Measurements from ENCODE around the gene EPAS1. TPM values are rescaled to one million over a fixed set of nuclear protein-coding genes. Genes with fewer than 3 reads are reported as not detected.
A peak's percentile ranks its signal among the peaks of the same experiment; 100 is the strongest.

The EPAS1 gene
- total and polyA plus RNA-seq, 2 of the 8 experiments (the other 6 are each of a cell fraction or from before 2014, with no cell fraction given) = 2.0 to 4.9 TPM

GRCh38 chr2:46353509-46353908, 56.3 kb downstream of the EPAS1 start:
- Histone ChIP-seq H3K27me3 (replicated peaks in 1 of 4; ENCODE audit: control insufficient read depth in 3 of 4, extremely low read depth in 1 of 4, insufficient read depth in 3 of 4, low read length in 3 of 4) (no peaks in the 10 kb centered on the region), H2BK5ac (ENCODE audit: low read depth, low read length) (no peak overlapping the region), H3K79me2 (ENCODE audit: control insufficient read depth in 1 of 2, insufficient read depth in 2 of 2, low read length in 2 of 2) (no peaks in the 10 kb centered on the region), H3K56ac (replicated peaks; ENCODE audit: insufficient read length, low read depth, low read length) (no peak overlapping the region), H2BK20ac (ENCODE audit: low read length) (no peak overlapping the region), H4K8ac (ENCODE audit: extremely low read depth, insufficient read depth, low read length) (no peak overlapping the region; the same call in 1 of the 2 replicates), H3K4me1 (replicated peaks in 1 of 4; ENCODE audit: control insufficient read depth in 3 of 4, insufficient read depth in 4 of 4, low read length in 3 of 4) (peaks cover 0 to 5% (median 0%) of the 10 kb centered on the region in 4 experiments; a peak in 1 of 7 replicates), H3K23ac (ENCODE audit: insufficient read length) (no peak overlapping the region), H3K18ac (ENCODE audit: extremely low read depth, low read length) (no peak overlapping the region), H2AK5ac (ENCODE audit: low read depth, low read length) (no peak overlapping the region), H3K4me3 (ENCODE audit: extremely low read depth in 1 of 4, insufficient read depth in 2 of 4, low read depth in 3 of 4, low read length in 4 of 4) (no peak overlapping the region), H3K79me1 (ENCODE audit: low read depth, low read length) (no peaks in the 10 kb centered on the region), H2AFZ (ENCODE audit: low read length) (no peak overlapping the region), H2BK15ac (ENCODE audit: low read length) (no peak overlapping the region), H4K5ac (ENCODE audit: insufficient read length, low read depth, low read length) (no peak overlapping the region), H2BK12ac (ENCODE audit: low read depth, low read length) (no peak overlapping the region), H3K23me2 (ENCODE audit: low read depth, low read length) (no peaks in the 10 kb centered on the region), H4K20me1 (replicated peaks in 1 of 2; ENCODE audit: control insufficient read depth in 1 of 2, insufficient read depth in 2 of 2, low read length in 2 of 2) (no peaks in the 10 kb centered on the region), H3K14ac (ENCODE audit: insufficient read length) (no peak overlapping the region), H3K4me2 (ENCODE audit: insufficient read depth in 1 of 2, low read depth in 2 of 2, low read length in 2 of 2) (no peak overlapping the region), H3K4ac (replicated peaks; ENCODE audit: insufficient read length, low read depth, low read length) (no peak overlapping the region), H3K36me3 (ENCODE audit: control insufficient read depth in 2 of 4, insufficient read depth in 4 of 4, low read length in 3 of 4) (no peaks in the 10 kb centered on the region), H4K91ac (replicated peaks; ENCODE audit: insufficient read length, low read length) (no peak overlapping the region), H2BK120ac (replicated peaks; ENCODE audit: low read depth, low read length) (no peak overlapping the region), H3K9ac (replicated peaks in 1 of 4; ENCODE audit: extremely low read depth in 1 of 4, low read depth in 3 of 4, low read length in 3 of 4) (no peak overlapping the region), H3K9me3 (ENCODE audit: insufficient read depth in 2 of 2, low read depth in 1 of 2, low read length in 1 of 2) (no peaks in the 10 kb centered on the region), H3K27ac (ENCODE audit: low read depth, low read length) (no peak overlapping the region)
- TF ChIP-seq CTCF (IDR thresholded peaks at IDR 0.05; ENCODE audit: control extremely low read depth in 1 of 3, insufficient read depth in 1 of 3, low read depth in 1 of 3, low read length in 3 of 3) (no peak), CTBP2 (IDR thresholded peaks at IDR 0.05; ENCODE audit: borderline replicate concordance, insufficient read depth, insufficient read length, low read length) (no peak), TCF12 (IDR thresholded peaks at IDR 0.05; ENCODE audit: low read depth, low read length) (no peak), CEBPB (IDR thresholded peaks at IDR 0.05; ENCODE audit: low read depth, low read length) (peak; percentile 21; the same call in 1 of the 2 replicates), SIN3A (conservative IDR thresholded peaks at IDR 0.05 in 1 of 2, IDR thresholded peaks at IDR 0.05 in 1 of 2; ENCODE audit: low read depth in 1 of 2, low read length in 2 of 2) (no peak)
- POLR2A ChIA-PET (ENCODE audit: partially characterized antibody) = no interaction called here
- DNase-seq (ENCODE audit: low read depth in 1 of 2, low spot score in 2 of 2) (no peak), FAIRE-seq (no peak)
- CTCF ChIA-PET (ENCODE audit: partially characterized antibody) = interaction anchor here (1.1 to 6.8 kb wide), 4 partner anchors 10 to 22 kb away, joined by 3 to 52 read pairs (median 6); no protein-coding TSS in a partner anchor
- 95% methylated on average over 6 of the region's 6 CpGs; no CpG with 5 or more reads in 1 of the 2 experiments for WGBS, 2 experiments (ENCODE audit: extremely low coverage in 1 of 2, insufficient coverage in 1 of 2, insufficient read length in 1 of 2, insufficient replicate concordance in 2 of 2, low coverage in 1 of 2, low lambda C conversion rate in 2 of 2, missing lambda C conversion rate in 1 of 2)
